Liver (tissue), 3 donors: ENCODE results near the gene CRYBG2.

Source experiments
- ATF3 ChIP-seq: IDR thresholded peaks from 2 replicates; pipeline ENCODE4 v1.6.1; 2016; ENCODE audit warnings: antibody characterized with exemption
- CTCF ChIP-seq: fragments of 150-350 bp; IDR thresholded peaks from 2 replicates; pipeline ENCODE4 v1.5.1; 2017; ENCODE audit warnings: improper control_type of control experiment, low read depth, low read length; ENCODE audit not compliant: missing input control
- GABPA ChIP-seq, 2 donors: IDR thresholded peaks in 1 of 2; conservative IDR thresholded peaks in 1 of 2; 2 replicates each; pipeline ENCODE4 v1.6.1; 2016; ENCODE audit warnings: antibody characterized with exemption in 2 of 2, mild to moderate bottlenecking in 1 of 2, moderate library complexity in 1 of 2
- HNF4G ChIP-seq: IDR thresholded peaks from 2 replicates; pipeline ENCODE4 v1.6.1; 2016; ENCODE audit warnings: antibody characterized with exemption
- MAX ChIP-seq: IDR thresholded peaks from 2 replicates; pipeline ENCODE4 v1.6.1; 2016; ENCODE audit warnings: antibody characterized with exemption
- RAD21 ChIP-seq, 2 donors: IDR thresholded peaks; 2 replicates each; pipeline ENCODE4 v1.6.1; 2016; ENCODE audit warnings: antibody characterized with exemption in 2 of 2, mild to moderate bottlenecking in 2 of 2
- SP1 ChIP-seq: IDR thresholded peaks from 2 replicates; pipeline ENCODE4 v1.6.1; 2018; ENCODE audit warnings: antibody characterized with exemption, mild to moderate bottlenecking
- TAF1 ChIP-seq: conservative IDR thresholded peaks from 2 replicates; pipeline ENCODE4 v1.6.1; 2016; ENCODE audit warnings: antibody characterized with exemption, mild to moderate bottlenecking
- ZBTB33 ChIP-seq: IDR thresholded peaks from 2 replicates; pipeline ENCODE4 v1.6.1; 2016; ENCODE audit warnings: antibody characterized with exemption
- donor health status: healthy.
- donor health status: healthy.

- no peak for TF ChIP-seq CTCF
- no peak for TF ChIP-seq TAF1
- TF ChIP-seq MAX: no peak
- no peak for TF ChIP-seq SP1
- no peak for TF ChIP-seq GABPA (IDR thresholded peaks at IDR 0.05 in 1 of 2, conservative IDR thresholded peaks at IDR 0.05 in 1 of 2)
- TF ChIP-seq RAD21 (IDR thresholded peaks at IDR 0.05): no peak
- no peak for TF ChIP-seq ZBTB33
- TF ChIP-seq HNF4G: no peak
- no peak for TF ChIP-seq ATF3
Observed at GRCh38 chr1:26389604-26390247, 35.8 kb upstream of the CRYBG2 start.
